Erythroblast (primary cell): ENCODE measurements around the gene TSPAN9.

Source experiments
- GATA1 ChIP-seq: IDR thresholded peaks from 2 replicates; pipeline ENCODE4 v1.6.1; 2011; ENCODE audit warnings: low read depth, mild to moderate bottlenecking, control low read depth, low read length, moderate library complexity
- POLR2A ChIP-seq: IDR thresholded peaks from 2 replicates; pipeline ENCODE4 v1.6.1; 2011; ENCODE audit warnings: mild to moderate bottlenecking, low read length

DNA sequence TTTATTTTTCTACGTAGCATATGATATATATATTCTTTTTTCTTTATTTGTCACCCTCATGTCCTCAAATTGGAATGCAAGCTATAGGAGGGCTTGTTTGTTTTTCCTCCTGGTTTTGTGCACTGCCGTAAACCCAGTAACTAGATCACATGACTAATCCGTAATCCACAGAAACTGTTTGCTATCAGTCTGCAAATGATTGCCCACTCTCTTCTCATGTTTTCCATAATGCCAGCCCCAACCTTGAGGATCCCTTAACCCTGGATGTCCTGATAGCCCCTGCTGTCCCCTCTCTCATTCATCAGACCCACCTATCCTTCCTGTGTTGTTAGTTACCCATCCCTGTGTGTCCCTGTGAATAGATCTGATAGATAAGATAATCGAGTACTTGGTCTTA is 94.0 kb downstream of the TSPAN9 start:
- TF ChIP-seq POLR2A (no peak), GATA1 (no peak)
